Loucy (cell line): ENCODE data around the gene TOP1.

Experiments used
- H2AFZ ChIP-seq: fragments of 200-600 bp; sonication (generic); 2 replicates; pipeline ENCODE4 v1.6.0; 2016; ENCODE audit warnings: antibody characterized with exemption, mild to moderate bottlenecking, low read length, moderate library complexity
- H3F3A ChIP-seq: fragments of 200-600 bp; 2 replicates; pipeline ENCODE4 v1.6.0; 2016; ENCODE audit warnings: antibody characterized with exemption, low read depth, mild to moderate bottlenecking
- H3K27me3 ChIP-seq: fragments of 200-600 bp; sonication (generic); 2 replicates; pipeline ENCODE4 v1.6.1; 2014; ENCODE audit warnings: low read length, mild to moderate bottlenecking; ENCODE audit not compliant: insufficient read depth, poor library complexity, severe bottlenecking
- H3K36me3 ChIP-seq: fragments of 200-600 bp; sonication (generic); 2 replicates; pipeline ENCODE4 v1.6.1; 2016; ENCODE audit warnings: low read length; ENCODE audit not compliant: insufficient read depth
- H3K4me1 ChIP-seq: fragments of 200-600 bp; sonication (generic); 2 replicates; pipeline ENCODE4 v1.5.1; 2014; ENCODE audit warnings: low read length, mild to moderate bottlenecking; ENCODE audit not compliant: insufficient read depth, poor library complexity, severe bottlenecking
- H3K4me2 ChIP-seq: fragments of 200-600 bp; sonication (generic); 2 replicates; pipeline ENCODE4 v1.6.0; 2014; ENCODE audit warnings: antibody characterized with exemption, low read length, low read depth, mild to moderate bottlenecking; ENCODE audit not compliant: poor library complexity, severe bottlenecking
- H3K4me3 ChIP-seq: fragments of 200-600 bp; sonication (generic); 2 replicates; pipeline ENCODE4 v1.5.1; 2014; ENCODE audit warnings: low read length, mild to moderate bottlenecking, mixed read lengths; ENCODE audit not compliant: poor library complexity, severe bottlenecking
- H3K79me2 ChIP-seq: fragments of 200-600 bp; sonication (generic); 2 replicates; pipeline ENCODE4 v1.6.1; 2014; ENCODE audit warnings: low read length; ENCODE audit not compliant: insufficient read depth
- H3K9ac ChIP-seq: fragments of 200-600 bp; sonication (generic); 2 replicates; pipeline ENCODE4 v1.6.0; 2014; ENCODE audit warnings: mild to moderate bottlenecking, low read depth, low read length, moderate library complexity; ENCODE audit not compliant: poor library complexity, severe bottlenecking
- H3K9me2 ChIP-seq: fragments of 200-600 bp; sonication (generic); replicated peaks from 2 replicates; pipeline ENCODE4 v1.6.1; 2016; ENCODE audit warnings: low read depth, low read length, mixed read lengths
- H3K9me3 ChIP-seq: fragments of 200-600 bp; sonication (generic); 2 replicates; pipeline ENCODE4 v1.6.1; 2014; ENCODE audit warnings: mild to moderate bottlenecking, antibody characterized with exemption, low read length, low read depth; ENCODE audit not compliant: insufficient read depth
- H4K20me1 ChIP-seq: fragments of 200-600 bp; sonication (generic); 2 replicates; pipeline ENCODE4 v1.6.0; 2014; ENCODE audit warnings: antibody characterized with exemption, low read length, mild to moderate bottlenecking; ENCODE audit not compliant: insufficient read depth, poor library complexity, severe bottlenecking
- CTCF ChIP-seq: fragments of 200-600 bp; sonication (generic); conservative IDR thresholded peaks from 2 replicates; pipeline ENCODE4 v1.5.1; 2014; ENCODE audit warnings: mild to moderate bottlenecking, antibody characterized with exemption, low read length
- EZH2phosphoT487 ChIP-seq: fragments of 200-600 bp; IDR thresholded peaks from 2 replicates; pipeline ENCODE4 v1.6.1; 2018; ENCODE audit warnings: antibody characterized with exemption, mild to moderate bottlenecking, moderate library complexity, borderline replicate concordance

The TOP1 gene

GRCh38 chr20:41169162-41169690, 140.6 kb downstream of the TOP1 start:
- H3K79me2 ChIP-seq: no peaks in the 10 kb centered on the region; the same call in 1 of the 2 replicates
- H3F3A ChIP-seq: no peaks in the 10 kb centered on the region
- peaks cover 96% of the 10 kb centered on the region; the same call in 1 of the 2 replicates for H3K36me3 ChIP-seq
- no peak overlapping the region for H2AFZ ChIP-seq
- TF ChIP-seq CTCF (no peak), EZH2phosphoT487 (no peak)
- H3K9me2 ChIP-seq: no peaks in the 10 kb centered on the region
- H3K4me3 ChIP-seq: no peak overlapping the region
- H3K4me1 ChIP-seq: peaks cover 13% of the 10 kb centered on the region
- H3K4me2 ChIP-seq: no peak overlapping the region
- H3K9me3 ChIP-seq: no peaks in the 10 kb centered on the region
- H3K9ac ChIP-seq: no peak overlapping the region
- no peaks in the 10 kb centered on the region for H3K27me3 ChIP-seq
- peaks cover 44% of the 10 kb centered on the region for H4K20me1 ChIP-seq

GRCh38 chr20:41169791-41170351, 141.2 kb downstream of the TOP1 start:
- Histone ChIP-seq H3F3A (no peaks in the 10 kb centered on the region), H3K9me3 (no peaks in the 10 kb centered on the region), H3K79me2 (no peaks in the 10 kb centered on the region; the same call in 1 of the 2 replicates), H2AFZ (no peak overlapping the region), H3K4me2 (no peak overlapping the region), H3K4me1 (peaks cover 13% of the 10 kb centered on the region), H3K9me2 (no peaks in the 10 kb centered on the region), H3K36me3 (peaks cover 96% of the 10 kb centered on the region; the same call in 1 of the 2 replicates), H4K20me1 (peaks cover 44% of the 10 kb centered on the region), H3K9ac (no peak overlapping the region), H3K27me3 (no peaks in the 10 kb centered on the region), H3K4me3 (no peak overlapping the region)
- TF ChIP-seq EZH2phosphoT487 (no peak), CTCF (no peak)

GRCh38 chr20:41170386-41171105, 141.9 kb downstream of the TOP1 start:
- Histone ChIP-seq H3K4me3 (no peak overlapping the region), H4K20me1 (peaks cover 43% of the 10 kb centered on the region), H3K9ac (no peak overlapping the region), H2AFZ (no peak overlapping the region), H3K4me2 (no peak overlapping the region), H3F3A (no peaks in the 10 kb centered on the region), H3K9me2 (no peaks in the 10 kb centered on the region), H3K4me1 (peaks cover 13% of the 10 kb centered on the region), H3K36me3 (peaks cover 95% of the 10 kb centered on the region; the same call in 1 of the 2 replicates), H3K27me3 (no peaks in the 10 kb centered on the region), H3K79me2 (no peaks in the 10 kb centered on the region; the same call in 1 of the 2 replicates), H3K9me3 (no peaks in the 10 kb centered on the region)
- TF ChIP-seq CTCF (no peak), EZH2phosphoT487 (no peak)
